Gastroesophageal sphincter (tissue), 4 donors: ENCODE data around the gene BUD31. TPM values are rescaled to one million over a fixed set of nuclear protein-coding genes. Genes with fewer than 3 reads are reported as not detected.

Experiments used
- ATAC-seq: fragments of 150-250 bp; one replicate; pipeline ENCODE4 v1.9.1; 2016; ENCODE audit warnings: mild to moderate bottlenecking, moderate library complexity
- H3K27ac ChIP-seq, 4 donors: fragments of 200-600 bp; sonication (generic) in 3 of 4; 1 replicate in 3 of 4; 2 replicates in 1 of 4; pipeline ENCODE4 v1.5.1; 2016 to 2019
- H3K27me3 ChIP-seq: fragments of 200-600 bp; sonication (generic); one replicate; pipeline ENCODE4 v1.5.1; 2019
- H3K36me3 ChIP-seq, 2 donors: fragments of 200-600 bp; sonication (generic); one replicate each; pipeline ENCODE4 v1.5.1; 2019; ENCODE audit warnings: control low read depth in 1 of 2
- H3K4me1 ChIP-seq, 3 donors: fragments of 200-600 bp; sonication (generic); 1 replicate in 2 of 3; 2 replicates in 1 of 3; pipeline ENCODE4 v1.5.1; 2016 to 2019; ENCODE audit warnings: control low read depth in 2 of 3
- H3K4me3 ChIP-seq, 2 donors: fragments of 200-600 bp; sonication (generic); one replicate each; pipeline ENCODE4 v1.5.1; 2019; ENCODE audit warnings: mild to moderate bottlenecking in 1 of 2, moderate library complexity in 1 of 2
- H3K9me3 ChIP-seq, 3 donors: fragments of 200-600 bp; sonication (generic); one replicate each; pipeline ENCODE4 v1.5.1; 2017 to 2019; ENCODE audit warnings: control low read depth in 2 of 3
- CTCF ChIP-seq, 4 experiments: fragments of 200-600 bp in 2 of 4; fragments of 450-650 bp in 2 of 4; sonication (generic) in 1 of 4; IDR thresholded peaks; one replicate each; pipeline ENCODE4 v1.5.1; 2017 to 2019; ENCODE audit warnings: antibody characterized with exemption in 4 of 4, mild to moderate bottlenecking in 2 of 4, moderate library complexity in 2 of 4
- EP300 ChIP-seq: sonication (generic); formaldehyde crosslinking; IDR thresholded peaks from one replicate; pipeline ENCODE4 v1.6.1; 2017; ENCODE audit warnings: antibody characterized with exemption, mild to moderate bottlenecking
- POLR2A ChIP-seq, 2 donors: fragments of 450-650 bp; IDR thresholded peaks; one replicate each; pipeline ENCODE4 v1.6.1; 2017; ENCODE audit warnings: antibody characterized with exemption in 2 of 2, mild to moderate bottlenecking in 2 of 2, moderate library complexity in 1 of 2
- POLR2AphosphoS5 ChIP-seq: sonication (generic); formaldehyde crosslinking; IDR thresholded peaks from one replicate; pipeline ENCODE4 v1.6.1; 2017; ENCODE audit warnings: antibody characterized with exemption
- WGBS, 2 donors: methylation state at CpG; one replicate each; pipeline ENCODE4 v1.1.5; 2018; ENCODE audit warnings: low coverage in 1 of 2; 5-methylcytosine and 5-hydroxymethylcytosine counted together
- total RNA-seq, 4 donors: library from RNA; depleted of rRNA; stranded (reverse); fragments of >200 nt; gene quantifications; one replicate each; pipeline ENCODE4 v1.1.0, GENCODE V29; 2016

The BUD31 gene
- total RNA-seq, 4 donors from 2014 or later, result 47.3 to 73.4 (median 70.0) TPM

GRCh38 chr7:99365318-99366141 is 43.2 kb upstream of the BUD31 start:
- no peak overlapping the region for H3K4me3 ChIP-seq
- no peaks in the 10 kb centered on the region for H3K9me3 ChIP-seq
- no peaks in the 10 kb centered on the region for H3K4me1 ChIP-seq
- H3K27me3 ChIP-seq, result no peaks in the 10 kb centered on the region
- TF ChIP-seq EP300 (no peak), POLR2AphosphoS5 (no peak), POLR2A (IDR thresholded peaks at IDR 0.05) (no peak), CTCF (IDR thresholded peaks at IDR 0.05) (peak in 2 of 4 experiments; percentile 42 to 62)
- peaks cover 0 to 85% of the 10 kb centered on the region in 2 donors for H3K36me3 ChIP-seq
- H3K27ac ChIP-seq, result no peak overlapping the region
- WGBS, 2 donors, result 60 to 80% methylated on average over 7 to 16 of the region's 17 CpGs
- peak; percentile 58 for ATAC-seq

- Histone ChIP-seq H3K27ac (no peak overlapping the region), H3K4me1 (no peaks in the 10 kb centered on the region), H3K4me3 (no peak overlapping the region), H3K27me3 (no peaks in the 10 kb centered on the region), H3K36me3 (peaks cover 0 to 73% of the 10 kb centered on the region in 2 donors), H3K9me3 (no peaks in the 10 kb centered on the region)
- ATAC-seq, result no peak
- TF ChIP-seq POLR2AphosphoS5 (no peak), EP300 (no peak), POLR2A (IDR thresholded peaks at IDR 0.05) (no peak), CTCF (IDR thresholded peaks at IDR 0.05) (no peak)
- WGBS, 2 donors, result 84 to 92% methylated on average over 2 of the region's 11 CpGs
Measured at GRCh38 chr7:99366646-99367045, 42.1 kb upstream of the BUD31 start.

- peaks cover 0 to 14% (median 0%) of the 10 kb centered on the region in 3 donors for H3K4me1 ChIP-seq
- H3K4me3 ChIP-seq, result no peak overlapping the region
- TF ChIP-seq EP300 (no peak), POLR2A (IDR thresholded peaks at IDR 0.05) (no peak), POLR2AphosphoS5 (no peak), CTCF (IDR thresholded peaks at IDR 0.05) (no peak)
- WGBS, 2 donors, result 91 to 95% methylated on average over 3 to 6 of the region's 13 CpGs
- no peaks in the 10 kb centered on the region for H3K9me3 ChIP-seq
- H3K27me3 ChIP-seq, result no peaks in the 10 kb centered on the region
- H3K36me3 ChIP-seq, result peaks cover 0 to 51% of the 10 kb centered on the region in 2 donors
- no peak for ATAC-seq
- H3K27ac ChIP-seq, result no peak overlapping the region
Measured at GRCh38 chr7:99368750-99369389, 39.9 kb upstream of the BUD31 start.

- H3K27ac ChIP-seq, result no peak overlapping the region
- ATAC-seq, result no peak
- H3K36me3 ChIP-seq, result peaks cover 0 to 41% of the 10 kb centered on the region in 2 donors
- 22 to 28% methylated on average over 3 to 7 of the region's 9 CpGs for WGBS, 2 donors
- H3K4me3 ChIP-seq, result no peak overlapping the region
- H3K9me3 ChIP-seq, result no peaks in the 10 kb centered on the region
- H3K27me3 ChIP-seq, result no peaks in the 10 kb centered on the region
- TF ChIP-seq CTCF (IDR thresholded peaks at IDR 0.05) (no peak), POLR2A (IDR thresholded peaks at IDR 0.05) (no peak)
- H3K4me1 ChIP-seq, result peaks cover 0 to 23% (median 0%) of the 10 kb centered on the region in 3 donors
Measured at GRCh38 chr7:99369767-99370391, 38.9 kb upstream of the BUD31 start.
